NB4 (cell line): ENCODE results near the gene PPIL4.
"Not testable (repeated sequence)": the region's sequence is repeated elsewhere in the genome, so short reads cannot be mapped to it uniquely, and the experiment has no call there.

Experiments
- DNase-seq: peaks from one replicate; pipeline ENCODE4 v3.0.0; 2010; ENCODE audit warnings: low read depth
- H3K4me3 ChIP-seq: one replicate; pipeline ENCODE4 v1.5.1; 2011; ENCODE audit warnings: mild to moderate bottlenecking, low read depth, low read length, moderate library complexity
- MYC ChIP-seq: IDR thresholded peaks from 2 replicates; pipeline ENCODE4 v1.6.1; 2011; ENCODE audit warnings: low read depth, low read length
- POLR2A ChIP-seq: IDR thresholded peaks from 2 replicates; pipeline ENCODE4 v1.6.1; 2011; ENCODE audit warnings: mild to moderate bottlenecking; ENCODE audit not compliant: insufficient read length; ENCODE audit errors: extremely low read depth
- TF ChIP-seq, protein P1 (sequence below): IDR thresholded peaks from 2 replicates; pipeline ENCODE4 v1.6.1; 2011; ENCODE audit warnings: low read depth, low read length
- TF ChIP-seq, protein P2 (sequence below): IDR thresholded peaks from one replicate; pipeline ENCODE4 v1.5.1; 2012; ENCODE audit warnings: low read depth, low read length

Gene PPIL4

DNA sequence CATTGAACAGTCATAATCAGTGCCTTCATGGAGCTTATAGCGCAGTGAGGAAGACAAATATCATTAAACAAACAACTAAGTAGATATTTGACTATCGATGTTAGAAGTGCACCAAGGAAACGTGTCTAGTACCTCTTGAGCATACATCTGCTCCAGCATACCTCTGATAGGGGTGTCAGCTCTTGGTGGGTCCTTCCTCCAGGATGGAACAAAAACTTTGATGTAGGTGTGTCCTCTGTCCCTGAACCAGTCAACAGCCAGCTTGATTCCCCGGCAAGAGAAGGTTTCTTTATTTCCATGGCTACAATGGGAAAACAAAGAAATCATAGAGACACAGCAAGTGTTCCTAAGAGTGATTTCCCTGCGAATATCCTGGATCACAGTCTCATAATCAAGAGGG is 84.2 kb downstream of the PPIL4 start:
- DNase-seq, result no peak
- no peak overlapping the region for H3K4me3 ChIP-seq
- TF ChIP-seq POLR2A (no peak), MYC (no peak)
- TF ChIP-seq, protein P1, sequence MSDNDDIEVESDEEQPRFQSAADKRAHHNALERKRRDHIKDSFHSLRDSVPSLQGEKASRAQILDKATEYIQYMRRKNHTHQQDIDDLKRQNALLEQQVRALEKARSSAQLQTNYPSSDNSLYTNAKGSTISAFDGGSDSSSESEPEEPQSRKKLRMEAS, result no peak
- TF ChIP-seq, protein P2, sequence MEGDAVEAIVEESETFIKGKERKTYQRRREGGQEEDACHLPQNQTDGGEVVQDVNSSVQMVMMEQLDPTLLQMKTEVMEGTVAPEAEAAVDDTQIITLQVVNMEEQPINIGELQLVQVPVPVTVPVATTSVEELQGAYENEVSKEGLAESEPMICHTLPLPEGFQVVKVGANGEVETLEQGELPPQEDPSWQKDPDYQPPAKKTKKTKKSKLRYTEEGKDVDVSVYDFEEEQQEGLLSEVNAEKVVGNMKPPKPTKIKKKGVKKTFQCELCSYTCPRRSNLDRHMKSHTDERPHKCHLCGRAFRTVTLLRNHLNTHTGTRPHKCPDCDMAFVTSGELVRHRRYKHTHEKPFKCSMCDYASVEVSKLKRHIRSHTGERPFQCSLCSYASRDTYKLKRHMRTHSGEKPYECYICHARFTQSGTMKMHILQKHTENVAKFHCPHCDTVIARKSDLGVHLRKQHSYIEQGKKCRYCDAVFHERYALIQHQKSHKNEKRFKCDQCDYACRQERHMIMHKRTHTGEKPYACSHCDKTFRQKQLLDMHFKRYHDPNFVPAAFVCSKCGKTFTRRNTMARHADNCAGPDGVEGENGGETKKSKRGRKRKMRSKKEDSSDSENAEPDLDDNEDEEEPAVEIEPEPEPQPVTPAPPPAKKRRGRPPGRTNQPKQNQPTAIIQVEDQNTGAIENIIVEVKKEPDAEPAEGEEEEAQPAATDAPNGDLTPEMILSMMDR, result no peak

DNA sequence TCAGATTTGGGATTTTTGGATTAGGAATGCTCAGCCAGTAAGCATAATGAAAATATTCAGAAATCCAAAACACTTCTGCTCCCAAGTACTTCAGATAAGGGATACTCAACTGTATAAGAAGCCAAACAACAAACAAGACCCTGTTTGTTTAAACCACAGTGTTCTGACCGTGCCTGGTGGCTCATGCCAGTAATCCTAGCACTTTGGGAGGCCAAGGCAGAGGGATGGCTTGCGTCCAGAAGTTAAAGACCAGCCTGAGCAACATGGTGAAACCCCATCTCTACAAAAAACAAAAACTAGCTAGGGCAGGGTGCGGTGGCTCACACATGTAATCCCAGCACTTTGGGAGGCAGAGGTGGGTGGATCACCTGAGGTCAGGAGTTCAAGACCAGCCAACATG is 85.6 kb downstream of the PPIL4 start:
- not testable (repeated sequence) for DNase-seq, H3K4me3 ChIP-seq

DNA sequence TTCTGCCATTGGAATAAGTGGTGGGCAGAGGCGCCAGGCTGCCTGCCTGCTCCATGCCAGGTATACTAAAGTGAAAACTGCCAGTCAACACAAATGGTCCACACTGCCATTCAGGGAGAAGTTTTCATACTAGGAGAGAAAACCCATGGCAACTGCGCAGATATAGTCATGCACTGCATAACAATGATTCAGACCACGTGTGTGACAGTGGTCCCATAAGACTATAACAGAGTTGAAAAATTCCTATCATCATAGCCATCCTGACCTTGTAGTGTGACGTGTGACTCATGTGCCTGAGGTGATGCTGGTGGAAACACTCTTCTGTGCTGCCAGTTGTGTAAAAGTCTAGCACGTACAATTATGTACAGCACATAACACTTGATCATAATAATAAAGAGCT is 86.1 kb downstream of the PPIL4 start:
- DNase-seq, result no peak
- TF ChIP-seq, protein P2, result no peak
- H3K4me3 ChIP-seq, result no peak overlapping the region

DNA sequence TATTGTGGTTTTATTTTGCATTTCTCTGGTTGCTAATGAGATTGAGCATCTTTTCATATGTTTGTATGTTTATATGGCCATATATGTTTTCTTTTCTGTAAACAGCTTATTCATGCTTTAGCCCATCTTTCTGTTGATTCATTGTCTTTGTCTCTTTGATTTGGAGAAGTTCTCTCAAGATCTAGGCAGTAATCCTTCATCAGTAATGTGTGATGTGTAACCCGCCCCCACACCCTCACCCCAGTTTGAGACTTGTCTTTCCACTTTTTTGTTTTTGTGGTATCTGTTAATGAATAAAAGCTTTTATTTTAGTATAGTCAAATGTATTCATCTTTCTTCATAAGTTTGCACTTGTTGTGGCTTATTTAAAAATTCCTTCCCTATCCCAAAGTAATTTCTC is 87.0 kb downstream of the PPIL4 start:
- H3K4me3 ChIP-seq, result no peak overlapping the region
- TF ChIP-seq, protein P1, result no peak
- TF ChIP-seq POLR2A (no peak), MYC (no peak)
- TF ChIP-seq, protein P2, result no peak
- DNase-seq, result no peak

DNA sequence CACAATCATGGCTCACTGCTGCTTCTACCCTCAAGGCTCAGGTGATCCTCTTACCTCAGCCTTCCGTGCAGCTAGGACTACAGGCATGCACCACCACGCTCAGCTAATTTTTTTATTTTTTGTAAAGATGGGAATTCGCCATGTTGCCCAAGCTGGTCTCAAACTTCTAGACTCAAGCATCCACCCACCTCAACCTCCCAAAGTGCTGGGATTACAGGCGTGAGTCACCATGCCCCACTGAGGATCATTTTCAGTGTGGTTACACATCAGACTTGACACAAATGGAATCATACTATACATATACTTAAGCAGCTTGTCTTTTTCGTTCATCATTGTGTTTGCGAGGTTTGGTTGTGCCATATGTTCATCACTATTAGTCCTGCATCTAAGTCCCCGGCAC is 87.6 kb downstream of the PPIL4 start:
- no peak overlapping the region for H3K4me3 ChIP-seq
- TF ChIP-seq, protein P1, result no peak
- TF ChIP-seq, protein P2, result no peak
- TF ChIP-seq POLR2A (no peak), MYC (no peak)
- no peak for DNase-seq

DNA sequence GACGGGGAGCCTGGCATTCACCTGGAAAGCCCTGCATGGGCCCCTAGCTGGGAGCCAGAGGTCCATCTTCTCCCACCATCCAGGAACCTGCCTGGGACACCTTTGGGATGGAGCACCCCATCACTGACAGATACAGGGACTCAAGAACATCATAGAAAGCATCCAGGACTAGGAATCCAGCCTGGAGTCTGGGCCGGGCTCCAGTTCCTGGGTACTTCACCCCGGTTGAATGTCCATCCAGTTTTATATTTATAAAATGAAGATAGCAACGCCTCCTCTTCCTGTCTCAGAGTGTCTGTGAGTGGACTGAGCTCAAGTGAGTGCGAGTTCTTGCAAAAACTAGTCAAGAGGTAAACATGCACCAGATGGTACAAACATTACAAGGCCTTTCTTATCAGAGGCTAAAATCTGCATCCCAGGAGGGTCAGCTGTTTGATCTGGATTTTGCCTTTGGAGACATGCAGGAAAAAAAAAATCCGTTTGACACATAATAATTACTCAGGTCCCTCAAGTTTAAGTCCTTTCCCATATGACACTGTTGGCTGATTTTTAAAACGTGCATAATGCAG is 88.4 kb downstream of the PPIL4 start:
- TF ChIP-seq, protein P2, result no peak
- TF ChIP-seq, protein P1, result no peak
- TF ChIP-seq POLR2A (no peak), MYC (no peak)
- DNase-seq, result no peak
- no peak overlapping the region for H3K4me3 ChIP-seq
